NCI-H2227 (cell line): ENCODE measurements around the gene C15orf62.

ENCODE experiments used
- DNase-seq: peaks from one replicate; lab custom pipeline; 2025; ENCODE audit not compliant: unreplicated experiment; lab: John Stamatoyannopoulos, UW

C15orf62 gene

GRCh38 chr15:40754883-40755811, 14.6 kb upstream of the C15orf62 start, which contains the start of gene RMDN3:
Gene RMDN3, minus strand, starts transcription at chr15:40755254. Its CDS starts 471 bp downstream, at chr15:40754783.
- peak; percentile 95 for DNase-seq

- peak; percentile 20 for DNase-seq
These were observed 14.0 kb upstream of the C15orf62 start for GRCh38 chr15:40755812-40756208.

- peak; percentile 85 for DNase-seq
These were observed 12.8 kb upstream of the C15orf62 start for GRCh38 chr15:40756938-40757337.

- no peak for DNase-seq
These were observed 9.8 kb upstream of the C15orf62 start for GRCh38 chr15:40759961-40760360.

DNA sequence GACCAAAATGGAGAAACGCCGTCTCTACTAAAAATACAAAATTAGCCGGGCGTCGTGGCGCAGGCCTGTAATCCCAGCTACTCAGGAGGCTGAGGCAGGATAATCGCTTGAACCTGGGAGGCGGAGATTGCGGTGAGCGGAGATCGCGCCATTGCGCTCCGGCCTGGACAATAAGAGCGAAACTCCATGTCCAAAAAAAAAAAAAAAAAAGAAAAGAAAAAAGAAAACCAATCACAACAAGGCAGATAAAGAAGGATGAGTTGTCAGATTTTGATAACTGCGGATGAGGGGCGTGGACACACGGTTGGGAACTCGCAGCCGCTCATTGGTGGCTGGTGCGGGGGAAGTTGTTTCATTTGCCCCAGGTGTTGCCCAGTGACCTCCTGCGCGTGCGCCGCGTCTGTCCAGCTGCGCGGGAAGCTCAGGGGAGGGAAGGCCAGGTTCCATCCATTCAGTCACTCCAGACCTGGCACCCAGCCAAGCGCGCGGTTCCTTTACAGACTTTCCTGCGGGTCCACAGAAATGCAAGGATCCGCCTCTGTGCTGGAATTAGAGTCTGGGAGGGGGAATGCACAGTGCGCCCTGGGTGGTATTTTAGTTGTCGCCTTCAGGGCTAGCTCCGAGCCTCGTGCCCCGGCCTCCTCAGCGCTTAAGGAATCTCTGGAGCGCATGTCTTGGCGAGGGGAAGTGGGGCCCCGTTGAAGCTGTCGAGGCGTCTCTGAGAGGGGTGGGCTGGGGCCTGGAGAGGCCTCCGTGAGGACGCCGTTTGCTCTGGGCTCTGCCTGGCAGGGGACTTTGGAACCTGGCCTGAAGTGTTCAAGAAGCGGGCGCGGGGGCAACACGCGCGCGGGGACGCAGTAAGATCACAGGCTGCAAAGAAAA, 6.6 kb upstream of the C15orf62 start:
- no peak for DNase-seq

DNA sequence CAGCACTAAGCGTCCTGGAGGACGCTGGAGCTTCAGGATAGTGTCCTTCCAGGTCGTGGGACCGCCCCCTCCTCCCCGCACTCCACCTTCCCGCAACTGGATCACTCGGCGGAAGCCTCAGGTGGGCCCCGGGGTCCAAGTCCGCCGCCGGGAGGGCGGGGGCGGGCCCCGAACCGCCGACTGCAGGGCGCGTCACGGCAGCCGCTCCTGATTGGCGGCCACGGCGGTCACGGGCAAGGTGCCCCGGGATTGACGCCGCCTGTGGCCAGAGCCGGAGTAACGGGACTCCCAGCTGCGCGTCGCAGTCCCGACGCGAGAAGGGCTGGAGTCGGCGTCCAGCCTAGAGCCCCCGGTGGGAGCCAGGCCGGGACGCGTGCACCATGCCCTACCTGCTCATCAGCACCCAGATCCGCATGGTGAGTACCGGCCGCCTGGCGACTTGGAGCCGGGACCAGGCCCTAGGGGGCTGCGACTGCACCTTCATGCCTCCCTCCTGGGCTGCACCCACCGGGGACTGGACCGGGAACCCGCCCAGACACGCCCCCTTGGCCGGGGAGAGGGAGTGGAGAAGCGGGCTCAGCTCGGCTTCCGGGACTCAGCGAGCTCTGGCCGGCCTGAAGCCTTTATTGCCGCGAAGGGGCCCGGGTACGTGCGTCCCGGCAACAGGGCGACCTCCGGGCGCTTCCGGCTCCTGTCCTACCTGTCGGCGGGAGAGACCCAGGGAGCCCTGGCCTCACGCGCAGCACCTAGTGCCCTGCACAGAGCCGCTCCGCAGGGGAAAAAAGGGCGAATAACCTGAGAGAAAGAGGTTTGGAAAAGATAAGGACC, 5.8 kb upstream of the C15orf62 start, which contains the start of gene GCHFR:
GCHFR (plus strand) TSS at position 268 of the 828 bp plus-strand sequence; CDS start at position 381, 113 bp downstream.
- DNase-seq, result no peak

DNA sequence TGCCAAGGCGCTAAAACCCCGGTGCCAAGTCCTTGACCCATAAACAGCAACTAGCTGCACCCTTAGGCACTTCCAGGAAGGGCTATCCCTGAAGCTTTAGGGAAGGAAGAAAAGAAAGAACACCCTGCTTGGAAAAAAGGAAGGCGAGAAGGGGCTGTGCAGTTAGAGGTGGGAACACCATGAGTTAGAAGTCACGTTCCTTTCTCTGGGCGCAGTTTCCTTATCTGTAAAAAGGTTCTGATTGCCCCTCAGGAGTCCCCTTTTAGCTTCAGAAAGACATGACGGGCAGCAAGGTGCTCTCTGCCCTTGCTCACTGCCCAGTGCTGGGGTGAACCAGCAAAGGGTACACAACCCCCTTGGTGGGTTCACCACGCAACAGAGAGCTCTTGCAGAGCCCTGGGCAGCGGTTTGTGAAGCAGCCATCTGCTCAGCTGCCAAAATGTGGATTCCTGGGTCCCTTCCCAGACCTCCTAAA, 5.1 kb upstream of the C15orf62 start:
- DNase-seq, result no peak

DNA sequence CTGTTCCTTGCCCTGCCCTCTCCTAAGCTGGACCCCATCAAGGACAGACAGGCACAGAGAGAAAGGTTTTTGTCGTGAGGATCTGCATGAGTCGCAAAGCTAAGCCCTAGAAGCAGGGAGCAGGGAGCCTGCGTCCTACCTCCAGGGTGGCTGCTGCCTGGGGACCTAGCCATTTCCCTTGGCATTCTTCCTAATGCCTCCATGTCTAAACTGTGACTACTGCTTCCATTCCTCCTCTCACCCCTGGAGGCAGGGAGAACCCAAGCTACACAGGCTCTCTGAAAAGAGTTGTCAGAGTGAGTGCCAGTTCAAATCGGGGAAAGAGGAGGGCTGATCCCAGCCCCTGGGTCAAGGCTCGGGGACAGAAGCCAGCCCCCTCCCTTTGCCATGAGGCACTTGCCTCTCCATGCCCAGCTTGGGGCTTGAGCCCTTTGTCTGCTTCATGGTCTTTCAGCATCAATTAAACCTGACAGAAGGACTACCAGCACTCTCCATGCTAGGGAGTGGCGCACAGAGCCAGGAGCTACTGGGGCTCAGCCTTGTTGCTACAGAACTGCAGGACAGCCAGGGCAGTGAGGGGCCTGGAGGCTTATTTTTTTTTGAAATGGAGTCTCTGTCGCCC, 3.5 kb upstream of the C15orf62 start:
- no peak for DNase-seq

DNA sequence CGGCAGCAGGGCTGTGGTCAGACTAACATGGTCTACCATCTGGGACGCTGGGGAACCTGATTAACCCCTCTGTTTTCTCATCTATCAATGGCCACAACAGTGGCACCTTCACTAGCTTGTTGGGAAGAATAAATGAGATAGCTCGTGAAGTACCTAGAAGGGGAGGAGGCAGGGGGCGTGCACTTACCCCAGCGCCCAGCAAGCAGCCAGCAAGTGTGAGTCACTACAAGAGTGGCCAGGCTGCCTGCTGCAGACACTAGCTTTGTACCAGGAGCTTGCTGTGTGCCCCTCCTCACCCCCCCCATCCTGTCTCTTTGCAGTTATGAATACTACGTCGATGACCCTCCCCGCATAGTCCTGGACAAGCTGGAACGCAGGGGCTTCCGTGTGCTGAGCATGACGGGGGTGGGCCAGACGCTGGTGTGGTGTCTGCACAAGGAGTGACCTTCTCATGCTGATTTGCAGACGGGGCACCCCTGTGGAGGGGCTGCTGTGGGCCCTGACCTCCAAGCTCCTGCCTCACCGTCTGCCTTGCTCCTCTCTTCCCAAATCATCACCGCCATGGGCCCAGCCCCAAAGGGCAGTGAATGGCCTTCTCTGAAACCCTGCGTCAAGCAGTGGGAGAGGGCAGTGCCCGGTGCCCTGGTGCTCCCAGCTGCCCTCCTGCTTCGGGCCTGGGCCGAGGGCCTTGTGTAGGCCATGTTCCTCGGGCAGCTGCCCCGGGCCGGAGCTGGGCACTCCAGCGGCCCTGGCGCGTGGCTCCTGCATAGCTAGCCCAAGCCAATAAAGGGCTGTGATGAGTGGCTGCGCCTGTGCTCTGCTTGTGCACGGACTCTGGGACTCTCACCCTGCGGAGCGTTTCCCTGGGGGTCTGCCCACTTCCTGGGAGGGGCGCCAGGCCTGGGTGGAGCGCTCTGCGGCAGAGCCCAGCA, 2.6 kb upstream of the C15orf62 start:
- peak; percentile 18 for DNase-seq

GRCh38 chr15:40767838-40768500, 1.8 kb upstream of the C15orf62 start:
- no peak for DNase-seq

DNA sequence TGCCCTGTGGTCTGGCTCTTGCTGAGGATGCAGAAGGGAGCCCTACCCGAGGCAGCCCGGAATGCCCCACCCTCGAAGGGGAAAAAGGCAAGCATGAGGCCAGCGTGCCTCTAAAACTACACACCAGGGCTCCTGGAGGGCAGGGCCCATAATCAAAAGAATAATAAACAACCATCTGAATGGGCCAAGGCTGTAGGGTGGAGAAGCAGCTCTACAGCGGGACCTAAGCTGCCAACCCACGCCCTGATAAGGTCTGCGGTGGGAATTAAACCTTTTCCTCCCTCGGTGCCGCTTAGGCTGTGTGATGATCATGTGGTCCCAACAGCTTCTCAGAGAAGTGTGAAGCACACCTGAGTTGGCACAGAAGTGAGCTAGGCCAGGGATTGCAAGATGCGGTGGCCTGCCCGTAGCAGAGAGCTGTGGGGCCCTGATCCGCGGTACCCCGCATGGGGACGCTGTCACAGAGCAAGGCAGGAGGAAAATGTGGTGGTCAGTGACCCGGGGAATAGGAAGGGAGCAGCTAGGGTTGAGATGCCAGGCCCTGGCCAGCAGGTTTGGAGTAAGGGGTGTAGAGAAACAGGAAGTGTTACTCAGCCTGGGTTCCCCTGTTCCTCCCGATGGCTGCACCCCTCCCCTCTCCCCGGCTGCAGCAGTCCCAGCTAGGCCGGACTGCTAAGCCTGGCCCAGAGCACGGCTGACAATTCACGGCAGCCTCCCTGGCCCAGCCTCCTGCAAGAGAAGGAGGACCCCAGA, 1.1 kb upstream of the C15orf62 start:
- DNase-seq, result no peak

- peak; percentile 38 for DNase-seq
These were observed 454 bp downstream of the C15orf62 start for GRCh38 chr15:40770147-40770721.

- no peak for DNase-seq
These were observed 1.5 kb downstream of the C15orf62 start for GRCh38 chr15:40771242-40771641.

GRCh38 chr15:40772014-40772413, 2.2 kb downstream of the C15orf62 start:
- DNase-seq, result no peak

DNA sequence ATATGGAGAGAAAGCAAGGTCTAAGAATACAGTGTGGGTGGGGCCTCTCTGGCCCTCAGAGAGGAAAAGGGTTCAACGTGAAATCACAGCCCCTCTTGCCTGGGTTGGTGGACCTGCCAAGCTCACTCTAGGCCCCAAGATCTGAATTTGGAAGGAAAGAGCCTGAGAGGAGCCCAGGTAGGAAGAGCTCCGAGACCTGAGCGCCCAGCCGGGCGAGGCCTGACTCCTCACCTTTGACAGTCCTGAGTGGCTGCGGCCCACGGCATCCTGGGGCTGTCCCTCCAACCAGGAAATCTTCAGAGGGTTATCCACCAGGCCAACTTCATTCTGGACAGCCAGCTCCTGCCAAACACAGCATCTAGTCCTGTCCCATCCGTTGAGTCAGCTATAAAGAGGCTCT, 3.7 kb downstream of the C15orf62 start:
- no peak for DNase-seq

DNA sequence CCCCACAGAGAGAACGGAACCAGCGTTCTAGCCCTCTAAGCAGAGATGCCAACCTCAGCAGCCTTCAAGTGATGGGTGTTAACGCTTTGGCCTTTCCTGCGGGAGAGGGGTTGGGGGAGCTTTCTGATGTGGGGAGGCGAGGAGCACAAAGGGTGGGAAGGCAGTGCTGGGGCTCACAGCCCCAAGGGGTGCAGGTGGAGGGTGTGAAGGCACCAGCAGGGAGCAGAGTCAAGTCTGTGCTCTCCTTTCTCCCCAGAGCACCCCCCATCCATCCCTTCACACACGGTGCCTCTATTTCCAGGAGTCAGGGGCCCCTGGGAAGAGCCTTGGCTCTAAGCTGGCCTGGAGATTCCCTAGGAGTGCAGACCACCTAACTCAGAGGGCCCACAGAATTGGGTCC, 4.1 kb downstream of the C15orf62 start:
- no peak for DNase-seq

- no peak for DNase-seq
These were observed 5.2 kb downstream of the C15orf62 start for GRCh38 chr15:40775007-40775406.
